Smooth muscle cell (in vitro differentiated cells): Measurements from ENCODE around the gene FBXW4. TPM values are rescaled to one million over a fixed set of nuclear protein-coding genes. Genes with fewer than 3 reads are reported as not detected.

Experiments
- DNase-seq: peaks from one replicate; lab custom pipeline; 2025; ENCODE audit not compliant: unreplicated experiment; lab: John Stamatoyannopoulos, UW
- H2AFZ ChIP-seq: fragments of 200-600 bp; sonication (generic); 2 replicates; pipeline ENCODE4 v1.6.0; 2016; ENCODE audit warnings: antibody characterized with exemption, low read depth, mild to moderate bottlenecking
- H3F3A ChIP-seq: fragments of 200-600 bp; sonication (generic); 2 replicates; pipeline ENCODE4 v1.6.0; 2017; ENCODE audit warnings: antibody characterized with exemption, low read depth
- H3K27ac ChIP-seq: fragments of 200-600 bp; sonication (generic); 2 replicates; pipeline ENCODE4 v1.5.1; 2016; ENCODE audit warnings: low read depth, mild to moderate bottlenecking
- H3K27me3 ChIP-seq: fragments of 200-600 bp; sonication (generic); 2 replicates; pipeline ENCODE4 v1.6.1; 2016; ENCODE audit warnings: low read depth, mild to moderate bottlenecking
- H3K36me3 ChIP-seq: fragments of 200-600 bp; sonication (generic); 2 replicates; pipeline ENCODE4 v1.5.1; 2016; ENCODE audit warnings: low read depth
- H3K4me1 ChIP-seq: fragments of 200-600 bp; sonication (generic); 2 replicates; pipeline ENCODE4 v1.5.1; 2016; ENCODE audit warnings: low read depth
- H3K4me2 ChIP-seq: fragments of 200-600 bp; sonication (generic); 2 replicates; pipeline ENCODE4 v1.6.0; 2016; ENCODE audit warnings: mild to moderate bottlenecking
- H3K4me3 ChIP-seq: fragments of 200-600 bp; sonication (generic); 2 replicates; pipeline ENCODE4 v1.5.1; 2016; ENCODE audit warnings: mild to moderate bottlenecking
- H3K79me2 ChIP-seq: fragments of 200-600 bp; sonication (generic); 2 replicates; pipeline ENCODE4 v1.6.0; 2016; ENCODE audit warnings: low read depth, mild to moderate bottlenecking
- H3K9ac ChIP-seq: fragments of 200-600 bp; sonication (generic); 2 replicates; pipeline ENCODE4 v1.6.0; 2016; ENCODE audit warnings: low read depth
- H3K9me3 ChIP-seq: fragments of 200-600 bp; sonication (generic); replicated peaks from 2 replicates; pipeline ENCODE4 v1.5.1; 2016; ENCODE audit warnings: low read depth
- H4K20me1 ChIP-seq: fragments of 200-600 bp; sonication (generic); 2 replicates; pipeline ENCODE4 v1.6.0; 2016; ENCODE audit warnings: low read depth
- CTCF ChIP-seq: fragments of 200-600 bp; sonication (generic); IDR thresholded peaks from 2 replicates; pipeline ENCODE4 v1.5.1; 2017; ENCODE audit warnings: borderline replicate concordance, mild to moderate bottlenecking, antibody characterized with exemption; ENCODE audit not compliant: insufficient read depth, poor library complexity, severe bottlenecking
- WGBS: methylation state at CpG from one replicate; pipeline ENCODE4 v1.1.7; 2016; ENCODE audit warnings: low lambda C conversion rate; 5-methylcytosine and 5-hydroxymethylcytosine counted together
- polyA plus RNA-seq: library from polyadenylated mRNA; unstranded; fragments of >200 nt; fragmentation: Nextera tagmentation; extraction: Ambion mirVana; gene quantifications from 2 replicates; pipeline ENCODE4 v1.2.1, GENCODE V29; 2016
- total RNA-seq: library from RNA; depleted of rRNA; stranded (reverse); fragments of >200 nt; gene quantifications from 2 replicates; pipeline ENCODE4 v1.2.3, GENCODE V29; 2014

FBXW4 gene
- total RNA-seq (12.0 and 12.1 TPM in 2 replicates), polyA plus RNA-seq (7.2 and 11.7 TPM in 2 replicates)

GRCh38 chr10:101694674-101695403, at the start of gene FBXW4:
TSS of gene FBXW4 (minus strand) at chr10:101695170. CDS start at chr10:101695105, 65 bp downstream.
- peak within 1 kb of the TSS; percentile 91 for H3K4me3 ChIP-seq
- H3K36me3 ChIP-seq = no peaks in the 10 kb centered on the region
- H3K4me1 ChIP-seq = peaks cover 29% of the 10 kb centered on the region
- H3K4me2 ChIP-seq = peak within 1 kb of the TSS; percentile 97
- peaks cover 21% of the 10 kb centered on the region for H4K20me1 ChIP-seq
- peak within 1 kb of the TSS; percentile 81 for H2AFZ ChIP-seq
- H3K27ac ChIP-seq = peak within 1 kb of the TSS; percentile 86
- H3K79me2 ChIP-seq = peaks cover 38% of the 10 kb centered on the region
- no peak for TF ChIP-seq CTCF
- H3F3A ChIP-seq = peaks cover 6% of the 10 kb centered on the region
- H3K9ac ChIP-seq = peak within 1 kb of the TSS; percentile 92
- H3K27me3 ChIP-seq = no peaks in the 10 kb centered on the region
- H3K9me3 ChIP-seq = no peaks in the 10 kb centered on the region
- no peak for DNase-seq
- WGBS = 7% methylated on average over 29 of the region's 70 CpGs

GRCh38 chr10:101744267-101744666, 49.3 kb upstream of the FBXW4 start:
- no peaks in the 10 kb centered on the region for H3F3A ChIP-seq
- peaks cover 14% of the 10 kb centered on the region for H3K4me1 ChIP-seq
- no peak overlapping the region for H3K4me3 ChIP-seq
- no peak for DNase-seq
- H3K27ac ChIP-seq = no peak overlapping the region
- peaks cover 4% of the 10 kb centered on the region for H3K27me3 ChIP-seq
- TF ChIP-seq CTCF = no peak
- no peak overlapping the region for H3K4me2 ChIP-seq
- no peaks in the 10 kb centered on the region for H3K79me2 ChIP-seq
- no peaks in the 10 kb centered on the region for H3K9me3 ChIP-seq
- H3K9ac ChIP-seq = no peak overlapping the region
- no peaks in the 10 kb centered on the region for H4K20me1 ChIP-seq
- H2AFZ ChIP-seq = no peak overlapping the region
- 69% methylated on average over 3 of the region's 3 CpGs for WGBS
- H3K36me3 ChIP-seq = no peaks in the 10 kb centered on the region

- no peak overlapping the region for H2AFZ ChIP-seq
- no peaks in the 10 kb centered on the region for H3K9me3 ChIP-seq
- no peaks in the 10 kb centered on the region for H3K36me3 ChIP-seq
- H3K4me2 ChIP-seq = no peak overlapping the region
- no peaks in the 10 kb centered on the region for H3K4me1 ChIP-seq
- WGBS = 45% methylated on average over 2 of the region's 2 CpGs
- TF ChIP-seq CTCF = no peak
- DNase-seq = no peak
- H3K4me3 ChIP-seq = no peak overlapping the region
- peaks cover 7% of the 10 kb centered on the region for H3K27me3 ChIP-seq
- no peak overlapping the region for H3K9ac ChIP-seq
- no peak overlapping the region for H3K27ac ChIP-seq
- H3K79me2 ChIP-seq = no peaks in the 10 kb centered on the region
- H4K20me1 ChIP-seq = no peaks in the 10 kb centered on the region
- no peaks in the 10 kb centered on the region for H3F3A ChIP-seq
Observed at GRCh38 chr10:101741938-101742337, 47.0 kb upstream of the FBXW4 start.

GRCh38 chr10:101736666-101737065, 41.7 kb upstream of the FBXW4 start:
- Histone ChIP-seq H3K4me2 (no peak overlapping the region), H3K36me3 (no peaks in the 10 kb centered on the region), H3K4me3 (no peak overlapping the region), H3K27me3 (peaks cover 16% of the 10 kb centered on the region), H3K79me2 (no peaks in the 10 kb centered on the region), H3K4me1 (peaks cover 5% of the 10 kb centered on the region), H3K9me3 (no peaks in the 10 kb centered on the region), H4K20me1 (no peaks in the 10 kb centered on the region), H2AFZ (no peak overlapping the region), H3F3A (no peaks in the 10 kb centered on the region), H3K27ac (no peak overlapping the region), H3K9ac (no peak overlapping the region)
- TF ChIP-seq CTCF = no peak
- DNase-seq = no peak
- WGBS = 91% methylated on average over 3 of the region's 3 CpGs
